ENCODE data around the gene PDZRN3. TPM values are rescaled to one million over a fixed set of nuclear protein-coding genes. Genes with fewer than 3 reads are reported as not detected.
A peak's percentile ranks its signal among the peaks of the same experiment; 100 is the strongest.

PDZRN3 gene
- total and polyA plus RNA-seq, 2 donors (not counting 1 experiment from before 2014, with no cell fraction given), result 14.6 to 56.3 TPM

DNA sequence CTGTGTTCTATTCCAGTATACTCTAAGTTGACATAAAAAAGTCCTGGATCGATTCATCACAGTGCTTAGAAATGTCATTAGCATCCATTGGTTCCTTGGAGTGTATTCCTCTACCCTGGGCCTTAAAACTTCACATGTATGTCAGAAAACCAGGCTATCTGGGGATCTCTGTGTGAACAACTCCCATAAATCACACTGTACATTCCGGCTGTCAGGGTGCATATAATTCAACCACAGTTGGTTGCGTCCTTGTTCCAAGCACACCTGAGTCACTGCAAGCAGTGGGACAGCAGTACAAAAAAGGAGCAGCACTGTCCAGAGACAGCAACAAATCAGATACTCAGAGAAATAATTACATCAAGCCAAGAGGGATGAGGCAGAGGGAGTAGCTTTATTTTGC, 52.4 kb downstream of the PDZRN3 start:
- H3K4me1 ChIP-seq (ENCODE audit: control insufficient read depth, extremely low read depth, insufficient read depth, low read length), result peaks cover 2% of the 10 kb centered on the region
- H3K27ac ChIP-seq (ENCODE audit: insufficient read depth, low read length), result no peak overlapping the region
- H4K20me1 ChIP-seq (ENCODE audit: control insufficient read depth, extremely low read depth, insufficient read depth, low read length), result no peaks in the 10 kb centered on the region
- H3K4me2 ChIP-seq (ENCODE audit: extremely low read depth, insufficient read depth, low read length), result no peak overlapping the region
- H3K4me3 ChIP-seq (replicated peaks in 1 of 4; ENCODE audit: control extremely low read depth in 1 of 4, insufficient read depth in 1 of 4, low read depth in 3 of 4, low read length in 4 of 4), result no peak overlapping the region
- H3K9me3 ChIP-seq (ENCODE audit: control insufficient read depth, insufficient read depth, low read depth, low read length), result no peaks in the 10 kb centered on the region
- H3K79me2 ChIP-seq (ENCODE audit: control insufficient read depth, insufficient read depth, low read length), result no peaks in the 10 kb centered on the region
- H3K9ac ChIP-seq (ENCODE audit: insufficient read depth, low read length), result no peak overlapping the region
- H2AFZ ChIP-seq (ENCODE audit: low read length), result no peak overlapping the region
- no peaks in the 10 kb centered on the region for H3K27me3 ChIP-seq (ENCODE audit: control insufficient read depth, insufficient read depth, low read length)
- H3K36me3 ChIP-seq (ENCODE audit: control insufficient read depth, insufficient read depth, low read length), result no peaks in the 10 kb centered on the region
- peak in 1 of 2 donors; percentile 57 for DNase-seq (ENCODE audit: low read depth in 2 of 2)
- TF ChIP-seq EZH2 (IDR thresholded peaks at IDR 0.05; ENCODE audit: low read length, missing control alignments), result no peak
- no peak for TF ChIP-seq CTCF (conservative IDR thresholded peaks at IDR 0.05 in 1 of 2, IDR thresholded peaks at IDR 0.05 in 1 of 2; ENCODE audit: low read depth in 1 of 2, low read length in 2 of 2)

GRCh38 chr3:73571238-73571794, 53.4 kb downstream of the PDZRN3 start:
- no peak overlapping the region for H3K4me2 ChIP-seq (ENCODE audit: extremely low read depth, insufficient read depth, low read length)
- no peak overlapping the region for H3K27ac ChIP-seq (ENCODE audit: insufficient read depth, low read length)
- H3K79me2 ChIP-seq (ENCODE audit: control insufficient read depth, insufficient read depth, low read length), result no peaks in the 10 kb centered on the region
- H4K20me1 ChIP-seq (ENCODE audit: control insufficient read depth, extremely low read depth, insufficient read depth, low read length), result no peaks in the 10 kb centered on the region
- H3K9me3 ChIP-seq (ENCODE audit: control insufficient read depth, insufficient read depth, low read depth, low read length), result no peaks in the 10 kb centered on the region
- H3K4me3 ChIP-seq (replicated peaks in 1 of 4; ENCODE audit: control extremely low read depth in 1 of 4, insufficient read depth in 1 of 4, low read depth in 3 of 4, low read length in 4 of 4), result no peak overlapping the region
- no peaks in the 10 kb centered on the region for H3K36me3 ChIP-seq (ENCODE audit: control insufficient read depth, insufficient read depth, low read length)
- H3K4me1 ChIP-seq (ENCODE audit: control insufficient read depth, extremely low read depth, insufficient read depth, low read length), result no peaks in the 10 kb centered on the region
- no peak for DNase-seq (ENCODE audit: low read depth in 2 of 2)
- no peaks in the 10 kb centered on the region for H3K27me3 ChIP-seq (ENCODE audit: control insufficient read depth, insufficient read depth, low read length)
- H3K9ac ChIP-seq (ENCODE audit: insufficient read depth, low read length), result no peak overlapping the region
- TF ChIP-seq CTCF (conservative IDR thresholded peaks at IDR 0.05 in 1 of 2, IDR thresholded peaks at IDR 0.05 in 1 of 2; ENCODE audit: low read depth in 1 of 2, low read length in 2 of 2) (no peak), EZH2 (IDR thresholded peaks at IDR 0.05; ENCODE audit: low read length, missing control alignments) (no peak)
- H2AFZ ChIP-seq (ENCODE audit: low read length), result no peak overlapping the region

- Histone ChIP-seq H3K4me3 (replicated peaks in 1 of 4; ENCODE audit: control extremely low read depth in 1 of 4, insufficient read depth in 1 of 4, low read depth in 3 of 4, low read length in 4 of 4) (no peak overlapping the region), H3K79me2 (ENCODE audit: control insufficient read depth, insufficient read depth, low read length) (no peaks in the 10 kb centered on the region), H3K9ac (ENCODE audit: insufficient read depth, low read length) (no peak overlapping the region), H3K4me2 (ENCODE audit: extremely low read depth, insufficient read depth, low read length) (no peak overlapping the region), H2AFZ (ENCODE audit: low read length) (no peak overlapping the region), H3K4me1 (ENCODE audit: control insufficient read depth, extremely low read depth, insufficient read depth, low read length) (peaks cover 2% of the 10 kb centered on the region), H4K20me1 (ENCODE audit: control insufficient read depth, extremely low read depth, insufficient read depth, low read length) (no peaks in the 10 kb centered on the region), H3K27me3 (ENCODE audit: control insufficient read depth, insufficient read depth, low read length) (no peaks in the 10 kb centered on the region), H3K27ac (ENCODE audit: insufficient read depth, low read length) (no peak overlapping the region), H3K36me3 (ENCODE audit: control insufficient read depth, insufficient read depth, low read length) (no peaks in the 10 kb centered on the region), H3K9me3 (ENCODE audit: control insufficient read depth, insufficient read depth, low read depth, low read length) (no peaks in the 10 kb centered on the region)
- no peak for DNase-seq (ENCODE audit: low read depth in 2 of 2)
- TF ChIP-seq CTCF (conservative IDR thresholded peaks at IDR 0.05 in 1 of 2, IDR thresholded peaks at IDR 0.05 in 1 of 2; ENCODE audit: low read depth in 1 of 2, low read length in 2 of 2) (no peak), EZH2 (IDR thresholded peaks at IDR 0.05; ENCODE audit: low read length, missing control alignments) (no peak)
Observed at GRCh38 chr3:73569246-73569760, 55.4 kb downstream of the PDZRN3 start.

Measured in fibroblast of lung (primary cell).